Muscle of arm (tissue), 12 donors: ENCODE measurements around the gene SH3BP4. TPM values are rescaled to one million over a fixed set of nuclear protein-coding genes. Genes with fewer than 3 reads are reported as not detected.

ENCODE experiments used
- DNase-seq: peaks from one replicate; pipeline ENCODE4 v3.0.0-alpha.2; 2013
- polyA plus RNA-seq, 12 donors: library from polyadenylated mRNA; unstranded; fragments of 120-200 nt; gene quantifications; one replicate each; pipeline ENCODE4 v1.2.1, GENCODE V29; 2013; ENCODE audit not compliant: insufficient read length in 12 of 12

The SH3BP4 gene
- polyA plus RNA-seq, 12 donors = 14.7 to 34.0 (median 17.1) TPM; not detected in 1

GRCh38 chr2:234964631-234965461 lies 13.0 kb downstream of the SH3BP4 start:
- no peak for DNase-seq

- DNase-seq = no peak
These were observed 14.5 kb downstream of the SH3BP4 start for GRCh38 chr2:234966340-234966739.

GRCh38 chr2:234967201-234967869 lies 15.5 kb downstream of the SH3BP4 start:
- no peak for DNase-seq

GRCh38 chr2:234967870-234968208 lies 16.0 kb downstream of the SH3BP4 start:
- no peak for DNase-seq

- no peak for DNase-seq
These were observed 17.0 kb downstream of the SH3BP4 start for GRCh38 chr2:234968631-234969305.

GRCh38 chr2:234969306-234970098 lies 17.7 kb downstream of the SH3BP4 start:
- no peak for DNase-seq

- no peak for DNase-seq
These were observed 18.3 kb downstream of the SH3BP4 start for GRCh38 chr2:234970099-234970440.

- DNase-seq = no peak
These were observed 18.7 kb downstream of the SH3BP4 start for GRCh38 chr2:234970477-234970882.

- no peak for DNase-seq
These were observed 19.7 kb downstream of the SH3BP4 start for GRCh38 chr2:234971496-234971895.

- no peak for DNase-seq
These were observed 21.2 kb downstream of the SH3BP4 start for GRCh38 chr2:234973008-234973407.

- DNase-seq = no peak
These were observed 22.9 kb downstream of the SH3BP4 start for GRCh38 chr2:234974501-234975385.

- DNase-seq = no peak
These were observed 23.8 kb downstream of the SH3BP4 start for GRCh38 chr2:234975611-234976010.

GRCh38 chr2:234976479-234977227 lies 24.8 kb downstream of the SH3BP4 start:
- no peak for DNase-seq

- no peak for DNase-seq
These were observed 25.4 kb downstream of the SH3BP4 start for GRCh38 chr2:234977228-234977679.

GRCh38 chr2:234978466-234979203 lies 26.8 kb downstream of the SH3BP4 start:
- DNase-seq = no peak

GRCh38 chr2:234979204-234980167 lies 27.7 kb downstream of the SH3BP4 start:
- DNase-seq = no peak

- DNase-seq = no peak
These were observed 28.8 kb downstream of the SH3BP4 start for GRCh38 chr2:234980451-234981187.
